HG03280 (cell line): ENCODE data around the gene MRPL55.

Experiments used
- ATAC-seq: cut with Tn5 transposase; IDR thresholded peaks from one replicate; pipeline ENCODE4 v1.9.1; 2021; ENCODE audit warnings: mild to moderate bottlenecking, moderate library complexity; ENCODE audit not compliant: unreplicated experiment

The MRPL55 gene

GRCh38 chr1:228102791-228103620 is 6.1 kb downstream of the MRPL55 start, which contains the start of gene C1orf35:
Gene C1orf35, minus strand, starts transcription at chr1:228103325. Its CDS starts 98 bp downstream, at chr1:228103227.
- ATAC-seq, result peak; percentile 70

DNA sequence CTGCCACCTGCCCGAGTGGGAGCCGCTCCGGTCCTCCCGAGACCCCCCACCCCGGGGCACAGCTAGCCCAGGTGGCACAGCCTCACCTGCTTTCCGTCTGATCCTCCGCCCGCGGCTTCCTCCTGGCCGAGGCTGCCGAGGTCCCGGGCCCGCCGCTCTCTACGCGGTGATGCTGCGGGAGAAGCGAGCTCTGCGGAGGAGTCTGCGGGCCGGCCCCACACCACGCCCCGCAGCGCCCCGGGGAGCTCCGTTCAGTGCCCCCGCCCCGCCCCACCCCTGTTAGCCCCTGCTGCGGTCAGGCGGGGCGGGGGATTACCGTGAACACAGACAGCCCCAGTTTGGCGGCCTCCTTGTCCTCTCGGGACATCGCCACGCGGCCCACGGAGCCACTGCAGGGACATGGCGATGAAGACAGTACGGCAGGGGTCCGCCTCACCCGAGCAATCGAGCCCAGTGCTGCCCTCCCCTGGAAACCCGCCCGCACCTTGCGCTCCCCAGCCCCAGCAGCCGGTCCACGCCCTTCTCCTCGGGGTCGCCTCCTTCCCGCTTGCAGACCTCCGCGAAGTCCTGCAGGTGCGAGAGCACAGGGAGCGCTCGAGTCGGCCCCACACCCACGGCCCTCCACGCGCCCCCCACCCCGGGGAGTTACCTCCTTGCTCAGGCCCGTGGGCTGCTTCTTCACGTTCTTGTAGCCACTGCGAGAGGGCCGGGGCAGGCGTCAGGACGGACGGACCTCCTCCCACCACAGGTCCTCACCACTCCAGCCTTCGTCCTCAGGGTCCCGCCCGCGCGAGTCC is 6.9 kb downstream of the MRPL55 start:
- ATAC-seq, result peak; percentile 21

GRCh38 chr1:228101614-228101993 is 7.5 kb downstream of the MRPL55 start:
- ATAC-seq, result peak; percentile 4

GRCh38 chr1:228100822-228101613 is 8.1 kb downstream of the MRPL55 start:
- ATAC-seq, result no peak

DNA sequence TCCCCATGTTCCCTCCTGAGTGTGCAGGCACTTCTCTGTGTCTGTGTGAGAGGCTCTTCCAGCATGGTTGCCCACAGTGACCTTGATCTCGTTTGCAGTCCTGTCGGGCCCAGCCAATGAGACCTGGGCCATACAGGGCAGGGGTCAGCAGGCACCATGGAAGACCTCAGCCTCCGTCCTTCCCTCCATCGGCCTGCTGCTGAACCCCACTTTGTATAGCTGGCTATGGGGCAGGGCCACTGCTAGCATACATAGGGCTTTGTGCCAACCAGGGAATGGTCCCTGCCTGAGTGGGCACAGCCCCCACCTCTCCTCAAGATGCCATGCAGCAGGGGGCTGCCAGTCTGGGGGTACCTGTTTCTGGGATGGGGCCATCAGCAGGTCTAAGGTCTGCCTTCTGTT is 9.8 kb downstream of the MRPL55 start:
- no peak for ATAC-seq

GRCh38 chr1:228098323-228098931 is 10.7 kb downstream of the MRPL55 start:
- no peak for ATAC-seq

DNA sequence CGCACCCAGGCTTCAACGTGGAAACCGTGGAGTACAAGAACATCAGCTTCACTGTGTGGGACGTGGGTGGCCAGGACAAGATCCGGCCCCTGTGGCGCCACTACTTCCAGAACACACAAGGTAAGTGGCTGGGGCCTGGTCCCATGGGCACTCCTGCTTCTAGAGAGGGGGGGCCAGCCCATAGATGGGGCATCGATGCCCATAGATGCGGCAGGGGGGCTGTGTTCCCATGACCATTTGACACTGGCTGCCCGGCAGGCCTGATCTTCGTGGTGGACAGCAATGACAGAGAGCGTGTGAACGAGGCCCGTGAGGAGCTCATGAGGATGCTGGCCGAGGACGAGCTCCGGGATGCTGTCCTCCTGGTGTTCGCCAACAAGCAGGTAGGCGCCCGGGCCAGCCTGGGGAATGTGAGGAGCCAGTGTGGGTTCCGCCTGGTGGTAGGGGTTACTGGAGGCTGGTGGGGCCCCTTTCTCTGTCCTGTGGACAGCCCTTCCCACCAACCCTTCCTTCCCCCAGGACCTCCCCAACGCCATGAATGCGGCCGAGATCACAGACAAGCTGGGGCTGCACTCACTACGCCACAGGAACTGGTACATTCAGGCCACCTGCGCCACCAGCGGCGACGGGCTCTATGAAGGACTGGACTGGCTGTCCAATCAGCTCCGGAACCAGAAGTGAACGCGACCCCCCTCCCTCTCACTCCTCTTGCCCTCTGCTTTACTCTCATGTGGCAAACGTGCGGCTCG is 11.6 kb downstream of the MRPL55 start:
- no peak for ATAC-seq

DNA sequence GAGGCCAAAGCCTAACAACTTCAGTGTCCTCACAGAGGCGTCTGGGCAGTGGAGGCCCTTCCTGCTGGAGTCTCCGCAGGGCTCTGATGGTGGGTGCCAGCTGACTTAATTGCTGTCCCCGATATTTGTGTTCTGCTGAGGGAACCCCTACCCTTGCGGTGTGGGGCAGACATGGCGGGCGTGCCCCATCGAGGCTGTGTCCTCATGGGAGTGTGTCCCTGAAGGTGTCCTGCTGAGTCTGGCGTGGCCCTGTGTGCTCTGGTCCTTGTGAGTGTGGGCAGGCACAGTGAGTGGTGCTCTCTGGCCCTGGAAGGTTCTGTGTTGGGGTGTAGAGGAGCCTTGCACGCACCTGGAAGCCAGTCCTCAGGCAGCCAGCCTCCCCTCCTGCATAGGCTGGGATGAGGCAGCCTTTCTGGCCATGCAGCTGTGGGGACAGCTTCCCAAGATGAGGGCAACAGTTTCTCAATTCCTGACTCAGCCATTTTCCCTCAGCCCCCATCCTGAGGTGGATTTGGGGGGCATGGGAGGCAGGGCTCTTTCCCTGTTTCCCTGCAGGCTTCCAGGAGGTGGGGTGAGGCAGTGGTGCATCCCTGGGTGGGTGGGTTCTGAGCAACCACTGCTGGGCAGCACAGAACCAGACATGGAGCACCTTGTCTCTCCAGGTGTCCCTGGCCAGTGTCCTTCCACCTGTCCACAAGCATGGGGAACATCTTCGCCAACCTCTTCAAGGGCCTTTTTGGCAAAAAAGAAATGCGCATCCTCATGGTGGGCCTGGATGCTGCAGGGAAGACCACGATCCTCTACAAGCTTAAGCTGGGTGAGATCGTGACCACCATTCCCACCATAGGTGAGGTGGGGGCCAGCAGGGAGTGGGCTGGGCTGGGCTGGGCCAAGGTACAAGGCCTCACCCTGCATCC is 12.4 kb downstream of the MRPL55 start:
- ATAC-seq, result no peak

GRCh38 chr1:228095938-228096337 is 13.2 kb downstream of the MRPL55 start:
- ATAC-seq, result no peak

DNA sequence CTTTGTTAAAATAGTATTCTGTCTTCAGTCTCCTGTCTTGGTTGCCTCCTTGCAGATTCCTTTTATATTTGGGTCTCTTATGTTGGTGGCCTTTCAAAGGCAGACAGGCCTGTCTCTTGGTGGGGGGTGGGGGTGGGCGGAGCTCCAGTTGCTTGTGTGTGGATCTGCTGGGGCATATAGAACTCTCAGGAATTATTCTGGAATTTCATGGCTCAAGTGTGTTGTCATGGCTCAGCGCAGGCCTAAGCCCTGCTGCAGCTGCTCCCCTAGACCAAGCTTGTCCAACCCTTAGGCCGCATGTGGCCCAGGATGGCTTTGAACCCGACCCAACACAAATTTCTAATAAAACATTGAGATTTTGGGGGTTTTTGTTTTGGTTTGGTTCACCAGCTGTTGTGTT is 13.9 kb downstream of the MRPL55 start:
- ATAC-seq, result no peak

DNA sequence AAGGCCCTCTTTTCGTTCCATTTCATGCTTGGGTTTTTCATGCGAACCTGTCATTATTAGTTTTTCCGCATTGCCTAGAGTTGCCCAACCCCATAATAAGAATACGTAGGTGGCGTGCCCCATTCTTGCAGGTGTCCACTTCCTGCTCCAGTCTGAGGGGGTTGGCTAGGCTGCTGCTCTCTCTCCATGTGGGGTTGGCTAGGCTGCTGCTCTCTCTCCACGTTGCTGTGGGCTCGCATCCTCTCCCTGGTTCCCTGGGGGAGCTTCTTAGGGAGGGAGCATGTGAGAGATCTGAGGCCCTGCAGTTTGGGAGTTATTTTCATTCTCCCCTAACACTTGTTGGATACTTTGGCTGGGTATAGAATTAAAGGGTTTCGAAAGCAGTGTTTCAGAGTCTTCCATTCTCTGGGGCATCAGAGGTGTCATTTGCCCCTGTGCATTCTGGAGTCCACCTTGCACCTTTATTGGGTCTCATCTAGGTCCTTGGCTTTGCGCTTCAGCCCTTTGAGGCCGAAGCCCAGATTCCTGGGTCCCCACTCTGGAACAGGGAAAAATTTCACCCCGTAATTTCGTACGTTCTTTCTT is 14.6 kb downstream of the MRPL55 start:
- no peak for ATAC-seq

GRCh38 chr1:228093050-228093906 is 15.8 kb downstream of the MRPL55 start:
- ATAC-seq, result no peak

GRCh38 chr1:228092342-228093049 is 16.6 kb downstream of the MRPL55 start:
- no peak for ATAC-seq

DNA sequence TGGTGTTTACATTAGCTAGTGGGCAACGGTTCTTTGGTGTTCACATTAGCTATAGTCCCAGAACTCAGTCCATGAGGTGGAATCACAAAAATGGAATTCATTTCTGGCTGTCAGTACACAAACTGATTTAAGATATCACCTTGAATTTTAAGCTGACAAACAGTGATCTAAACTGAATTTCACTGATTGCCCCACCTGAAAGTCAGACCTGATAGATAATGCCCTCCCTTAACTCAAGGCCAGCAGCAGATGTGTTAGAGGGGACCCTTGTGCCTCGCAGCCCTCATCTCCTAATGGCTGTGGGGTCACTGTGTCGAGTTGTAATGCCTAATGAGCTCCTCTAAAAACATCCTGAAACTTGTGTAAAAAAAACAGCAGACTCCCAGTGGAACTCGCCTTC is 18.0 kb downstream of the MRPL55 start:
- no peak for ATAC-seq

DNA sequence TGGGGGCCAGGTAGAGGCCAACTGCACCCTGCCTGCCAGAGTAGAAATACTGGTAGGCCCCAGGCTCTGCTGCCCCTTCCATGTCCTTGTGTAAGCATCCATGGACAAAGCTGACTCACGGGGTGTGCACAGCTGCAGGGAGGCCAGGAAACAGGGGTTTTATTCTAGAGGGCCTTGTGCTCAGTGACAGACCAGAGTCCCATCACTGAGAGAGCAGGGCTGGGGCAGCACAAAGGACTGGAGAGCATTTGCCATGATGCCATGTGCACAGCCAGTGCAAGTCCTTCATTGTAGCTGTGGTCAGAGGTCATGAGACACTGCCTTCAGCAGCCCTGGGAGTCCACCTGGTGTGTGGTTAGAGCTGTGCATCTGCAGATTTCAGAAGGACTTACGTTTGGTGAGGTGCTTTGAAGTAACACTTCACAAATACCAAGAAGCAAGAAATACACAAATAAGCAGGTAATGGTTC is 18.5 kb downstream of the MRPL55 start:
- ATAC-seq, result no peak

DNA sequence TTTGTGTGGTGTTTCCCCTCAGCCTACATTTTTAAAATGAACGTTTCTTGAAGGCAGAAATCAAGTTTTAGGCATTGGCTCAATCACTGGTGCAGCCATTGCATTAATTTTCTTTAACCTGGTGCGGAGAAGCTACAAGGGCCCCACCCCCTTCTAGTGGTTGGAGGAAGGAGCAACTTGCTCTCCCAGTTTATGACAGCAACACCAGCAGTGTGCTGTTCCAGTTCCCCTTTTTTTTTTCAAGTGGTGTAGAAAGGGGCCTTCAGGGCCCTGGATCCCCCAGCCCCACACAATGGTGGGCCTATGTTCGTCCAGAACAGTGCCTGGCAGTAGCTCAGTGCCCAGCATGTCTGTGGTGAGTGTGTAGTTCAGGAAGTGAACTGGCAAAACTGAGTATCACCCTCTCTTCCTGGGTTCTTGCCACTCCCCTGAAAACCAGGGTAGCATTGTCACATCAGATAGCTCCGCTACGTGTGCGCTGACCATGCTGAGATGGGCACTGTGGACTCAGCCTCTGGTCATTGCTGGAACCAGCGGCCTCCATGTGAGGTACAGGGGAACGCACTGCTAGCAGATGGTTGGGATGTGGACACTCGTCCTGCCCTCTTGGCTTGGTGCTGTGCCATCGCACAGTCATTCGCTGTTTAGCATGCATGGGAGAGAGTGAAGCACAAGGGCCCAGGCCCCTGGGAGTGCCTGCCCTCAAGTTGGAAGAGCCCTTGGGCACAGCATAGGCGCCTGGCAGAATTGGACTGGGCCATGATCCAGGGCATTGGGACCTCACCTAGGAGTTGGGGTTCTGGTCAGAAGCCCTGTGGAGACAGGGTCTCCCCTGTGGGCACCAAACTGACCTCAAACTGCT is 19.3 kb downstream of the MRPL55 start:
- ATAC-seq, result no peak
